HCT116 (cell line): ENCODE data around the gene BRD4.

Source experiments
- CEBPB ChIP-seq: IDR thresholded peaks from 2 replicates; pipeline ENCODE4 v1.6.1; 2012; ENCODE audit warnings: low read depth
- CTCF ChIP-seq, 3 experiments: fragments of 200-600 bp in 1 of 3; sonication (generic) in 1 of 3; IDR thresholded peaks in 2 of 3; conservative IDR thresholded peaks in 1 of 3; 2 replicates each; pipeline ENCODE4 v1.5.1; 2012 to 2017; ENCODE audit warnings: low read depth in 2 of 3, low read length in 2 of 3, antibody characterized with exemption in 1 of 3, borderline replicate concordance in 1 of 3, control low read depth in 1 of 3, mild to moderate bottlenecking in 1 of 3, mixed read lengths in 1 of 3, mixed run types in 1 of 3, moderate library complexity in 1 of 3; ENCODE audit not compliant: insufficient read depth in 1 of 3
- EZH2 ChIP-seq: fragments of 200-600 bp; sonication (generic); IDR thresholded peaks from 2 replicates; pipeline ENCODE4 v1.6.1; 2017; ENCODE audit warnings: antibody characterized with exemption, mixed run types
- EZH2phosphoT487 ChIP-seq: fragments of 200-600 bp; IDR thresholded peaks from 2 replicates; pipeline ENCODE4 v1.6.1; 2018; ENCODE audit warnings: antibody characterized with exemption, borderline replicate concordance
- POLR2A ChIP-seq: IDR thresholded peaks from 2 replicates; pipeline ENCODE4 v1.7.0; 2011; ENCODE audit warnings: borderline replicate concordance; ENCODE audit not compliant: insufficient read depth, insufficient read length; ENCODE audit errors: extremely low read depth
- POLR2AphosphoS5 ChIP-seq: IDR thresholded peaks from 2 replicates; pipeline ENCODE4 v1.6.1; 2011; ENCODE audit warnings: mild to moderate bottlenecking, low read depth, low read length, moderate library complexity
- RAD21 ChIP-seq: IDR thresholded peaks from 2 replicates; pipeline ENCODE4 v1.6.1; 2012; ENCODE audit warnings: low read depth, mild to moderate bottlenecking
- SP1 ChIP-seq: IDR thresholded peaks from 2 replicates; pipeline ENCODE4 v1.6.1; 2012; ENCODE audit warnings: low read depth
- SRF ChIP-seq: IDR thresholded peaks from 2 replicates; pipeline ENCODE4 v1.6.1; 2012; ENCODE audit warnings: low read depth
- YY1 ChIP-seq: IDR thresholded peaks from 2 replicates; pipeline ENCODE4 v1.6.1; 2011; ENCODE audit warnings: low read length, low read depth, moderate library complexity, mild to moderate bottlenecking; ENCODE audit not compliant: insufficient replicate concordance; ENCODE audit errors: extremely low read depth
- ZFX ChIP-seq: fragments of 450-650 bp; IDR thresholded peaks from 2 replicates; pipeline ENCODE4 v1.6.1; 2017
- ZNF274 ChIP-seq: fragments of 200-500 bp; sonication (Bioruptor generic); IDR thresholded peaks from 2 replicates; pipeline ENCODE4 v1.6.1; 2014; ENCODE audit warnings: mild to moderate bottlenecking, low read depth, low read length, inconsistent platforms
- TF ChIP-seq, protein P1 (sequence below): IDR thresholded peaks from 2 replicates; pipeline ENCODE4 v1.6.1; 2011; ENCODE audit warnings: mild to moderate bottlenecking, low read length, moderate library complexity; ENCODE audit not compliant: insufficient replicate concordance; ENCODE audit errors: extremely low read depth

DNA sequence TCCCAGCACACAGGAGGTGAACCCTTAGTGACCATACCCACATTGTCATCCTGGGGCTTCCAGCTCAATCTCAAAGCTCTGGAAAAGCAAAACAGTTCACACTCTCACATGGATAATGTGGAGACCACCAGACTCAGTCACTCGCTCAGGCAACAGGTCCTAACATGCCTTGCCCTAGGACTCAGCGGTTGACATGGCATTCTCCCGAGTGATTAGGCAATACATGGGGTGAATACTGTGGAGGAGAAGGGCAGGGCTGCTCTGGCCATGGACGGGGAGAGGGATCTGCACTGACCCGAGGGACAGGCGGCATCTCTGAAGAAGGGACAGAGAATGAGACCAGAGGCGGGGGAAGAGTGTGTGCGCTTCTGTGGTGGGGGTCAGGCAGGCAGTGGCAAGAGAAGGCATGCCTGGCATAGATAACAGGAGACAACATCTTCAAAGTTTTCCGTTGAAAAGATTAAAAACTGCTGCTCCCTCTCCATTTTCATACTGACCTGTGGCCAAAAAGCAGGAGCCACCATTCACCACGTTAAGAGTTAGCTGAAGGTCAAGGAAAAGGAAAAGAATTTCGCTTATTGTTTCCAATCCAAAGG lies 55.6 kb downstream of the BRD4 start:
- TF ChIP-seq CTCF (IDR thresholded peaks at IDR 0.05 in 2 of 3, conservative IDR thresholded peaks at IDR 0.05 in 1 of 3; ENCODE audit: borderline replicate concordance in 1 of 3, insufficient read depth in 1 of 3, low read depth in 2 of 3, low read length in 2 of 3) (no peak), POLR2A (no peak), EZH2phosphoT487 (no peak), CEBPB (no peak), POLR2AphosphoS5 (no peak), YY1 (no peak), EZH2 (no peak), SP1 (no peak), RAD21 (no peak), ZNF274 (no peak), SRF (no peak), ZFX (no peak)
- TF ChIP-seq, protein P1, sequence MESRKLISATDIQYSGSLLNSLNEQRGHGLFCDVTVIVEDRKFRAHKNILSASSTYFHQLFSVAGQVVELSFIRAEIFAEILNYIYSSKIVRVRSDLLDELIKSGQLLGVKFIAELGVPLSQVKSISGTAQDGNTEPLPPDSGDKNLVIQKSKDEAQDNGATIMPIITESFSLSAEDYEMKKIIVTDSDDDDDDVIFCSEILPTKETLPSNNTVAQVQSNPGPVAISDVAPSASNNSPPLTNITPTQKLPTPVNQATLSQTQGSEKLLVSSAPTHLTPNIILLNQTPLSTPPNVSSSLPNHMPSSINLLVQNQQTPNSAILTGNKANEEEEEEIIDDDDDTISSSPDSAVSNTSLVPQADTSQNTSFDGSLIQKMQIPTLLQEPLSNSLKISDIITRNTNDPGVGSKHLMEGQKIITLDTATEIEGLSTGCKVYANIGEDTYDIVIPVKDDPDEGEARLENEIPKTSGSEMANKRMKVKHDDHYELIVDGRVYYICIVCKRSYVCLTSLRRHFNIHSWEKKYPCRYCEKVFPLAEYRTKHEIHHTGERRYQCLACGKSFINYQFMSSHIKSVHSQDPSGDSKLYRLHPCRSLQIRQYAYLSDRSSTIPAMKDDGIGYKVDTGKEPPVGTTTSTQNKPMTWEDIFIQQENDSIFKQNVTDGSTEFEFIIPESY: no peak
